GM12878 (cell line): ENCODE data around the gene GGT6. TPM values are rescaled to one million over a fixed set of nuclear protein-coding genes. Genes with fewer than 3 reads are reported as not detected.

Experiments used
- ATAC-seq: fragments of 200-7000 bp; cut with Tn5 transposase; 3 replicates; pipeline ENCODE4 v1.9.1; 2020; ENCODE audit warnings: mild to moderate bottlenecking, moderate library complexity
- BruUV-seq: library from RNA; stranded (reverse); fragments of 400-500 nt; replicated peaks from 2 replicates; lab custom pipeline; 2021; lab: Mats Ljungman, UMichigan
- CTCF ChIA-PET: fragments of 300-600 bp; sonication (Branson Sonifier 250); formaldehyde crosslinking; extraction: SDS; loops from one replicate; lab custom pipeline; 2021; ENCODE audit warnings: inconsistent platforms; lab: Yijun Ruan, JAX
- POLR2A ChIA-PET: fragments of 350-600 bp; formaldehyde crosslinking; extraction: SDS; loops from one replicate; lab custom pipeline; 2021; ENCODE audit warnings: inconsistent platforms; lab: Charles Lee
- RAD21 ChIA-PET: fragments of 300-600 bp; sonication (Branson Sonifier 250); formaldehyde crosslinking; loops from one replicate; lab custom pipeline; 2023; ENCODE audit warnings: antibody characterized with exemption; ENCODE audit not compliant: unreplicated experiment; lab: Charles Lee
- SMC1A ChIA-PET: fragments of 300-600 bp; sonication (Branson Sonifier 250); formaldehyde crosslinking; loops from one replicate; lab custom pipeline; 2023; ENCODE audit not compliant: unreplicated experiment, uncharacterized antibody; lab: Charles Lee
- DNase-seq: peaks from one replicate; pipeline ENCODE4 v3.0.0-alpha.2; 2011; ENCODE audit warnings: low read depth, low spot score
- FAIRE-seq: peaks from 3 replicates; lab custom pipeline; 2011; peaks lifted over from hg19 to GRCh38; lab: Jason Lieb, UNC
- H2AFZ ChIP-seq: 2 replicates; pipeline ENCODE4 v1.6.0; 2011; ENCODE audit warnings: low read depth, low read length, control low read depth; ENCODE audit not compliant: control insufficient read depth
- H3K27ac ChIP-seq: 2 replicates; pipeline ENCODE4 v1.5.1; 2011; ENCODE audit warnings: control low read depth; ENCODE audit not compliant: control insufficient read depth, insufficient read depth
- H3K27me3 ChIP-seq, 2 experiments: replicated peaks in 1 of 2; 2 replicates each; pipeline versions ENCODE4 v1.6.0 to v1.6.1; 2011; ENCODE audit warnings: low read length in 1 of 2; ENCODE audit not compliant: control insufficient read depth in 2 of 2, insufficient read depth in 2 of 2
- H3K36me3 ChIP-seq, 2 experiments: 2 replicates each; pipeline ENCODE4 v1.5.1; 2011; ENCODE audit warnings: low read length in 1 of 2; ENCODE audit not compliant: control insufficient read depth in 2 of 2, insufficient read depth in 2 of 2
- H3K4me1 ChIP-seq: 2 replicates; pipeline ENCODE4 v1.6.1; 2011; ENCODE audit warnings: mild to moderate bottlenecking, low read length, moderate library complexity, mixed read lengths; ENCODE audit not compliant: control insufficient read depth, insufficient read depth
- H3K4me2 ChIP-seq: 2 replicates; pipeline ENCODE4 v1.6.0; 2011; ENCODE audit warnings: control low read depth; ENCODE audit not compliant: control insufficient read depth, insufficient read depth
- H3K4me3 ChIP-seq: fragments of 200-600 bp; sonication (generic); 2 replicates; pipeline ENCODE4 v1.5.1; 2016
- H3K79me2 ChIP-seq: 2 replicates; pipeline ENCODE4 v1.6.0; 2011; ENCODE audit warnings: low read length; ENCODE audit not compliant: control insufficient read depth, insufficient read depth
- H3K9ac ChIP-seq: 2 replicates; pipeline ENCODE4 v1.8.0; 2011; ENCODE audit warnings: low read length, control low read depth, mixed read lengths; ENCODE audit not compliant: control insufficient read depth, insufficient read depth
- H3K9me3 ChIP-seq: replicated peaks from 3 replicates; pipeline ENCODE4 v1.5.1; 2011; ENCODE audit warnings: mild to moderate bottlenecking, low read length; ENCODE audit not compliant: control insufficient read depth, insufficient read depth
- H4K20me1 ChIP-seq: 2 replicates; pipeline ENCODE4 v1.6.0; 2011; ENCODE audit not compliant: control insufficient read depth, insufficient read depth
- ATF2 ChIP-seq: IDR thresholded peaks from 2 replicates; pipeline ENCODE4 v1.6.1; 2012; ENCODE audit warnings: low read length, inconsistent platforms
- CHD4 ChIP-seq: fragments of 200-600 bp; sonication (generic); IDR thresholded peaks from 2 replicates; pipeline ENCODE4 v1.6.1; 2016; ENCODE audit warnings: mild to moderate bottlenecking
- E4F1 ChIP-seq: fragments of 450-650 bp; IDR thresholded peaks from 2 replicates; pipeline ENCODE4 v1.6.1; 2018; ENCODE audit warnings: borderline replicate concordance, mild to moderate bottlenecking; ENCODE audit not compliant: partially characterized antibody
- ELK1 ChIP-seq: IDR thresholded peaks from 2 replicates; pipeline ENCODE4 v1.6.1; 2012; ENCODE audit warnings: low read depth, low read length, improper control_type of control experiment
- HSF1 ChIP-seq: fragments of 150-350 bp; IDR thresholded peaks from 2 replicates; pipeline ENCODE4 v1.6.1; 2014; ENCODE audit warnings: mild to moderate bottlenecking, low read depth, low read length
- NFIC ChIP-seq: IDR thresholded peaks from 2 replicates; pipeline ENCODE4 v1.6.1; 2012; ENCODE audit warnings: low read depth, mild to moderate bottlenecking, inconsistent platforms, low read length, moderate library complexity
- PBX3 ChIP-seq: IDR thresholded peaks from 2 replicates; pipeline ENCODE4 v1.6.1; 2011; ENCODE audit warnings: mild to moderate bottlenecking, low read depth, low read length, moderate library complexity; ENCODE audit not compliant: insufficient replicate concordance
- RUNX3 ChIP-seq: IDR thresholded peaks from 2 replicates; pipeline ENCODE4 v1.6.1; 2012; ENCODE audit warnings: low read length, inconsistent platforms
- SMAD1 ChIP-seq: fragments of 450-650 bp; IDR thresholded peaks from 2 replicates; pipeline ENCODE4 v1.6.1; 2018; ENCODE audit warnings: mild to moderate bottlenecking, low read depth; ENCODE audit not compliant: partially characterized antibody
- SUPT20H ChIP-seq: IDR thresholded peaks from 2 replicates; pipeline ENCODE4 v1.6.1; 2011; ENCODE audit warnings: low read depth, mild to moderate bottlenecking, low read length, moderate library complexity, borderline replicate concordance; ENCODE audit not compliant: control insufficient read depth
- ZBTB33 ChIP-seq: fragments of 450-650 bp; IDR thresholded peaks from 2 replicates; pipeline ENCODE4 v1.6.1; 2017; ENCODE audit warnings: mild to moderate bottlenecking
- ZSCAN29 ChIP-seq: fragments of 450-650 bp; IDR thresholded peaks from 2 replicates; pipeline ENCODE4 v1.6.1; 2017; ENCODE audit warnings: mild to moderate bottlenecking, moderate library complexity
- WGBS: methylation state at CpG from one replicate; pipeline ENCODE4 v1.1.6; 2016; ENCODE audit warnings: low lambda C conversion rate; ENCODE audit not compliant: insufficient replicate concordance, insufficient coverage; ENCODE audit errors: missing lambda C conversion rate; 5-methylcytosine and 5-hydroxymethylcytosine counted together
- in situ Hi-C: fragments of 300-500 bp; cut with MboI; formaldehyde crosslinking; loops from 9 replicates; pipeline ENCODE4 v1.14.3; 2018; ENCODE audit warnings: mixed read lengths
- intact Hi-C: fragments of 100-400 bp; cut with micrococcal nuclease; formaldehyde crosslinking; loops from one replicate; pipeline ENCODE4 v1.14.2; 2022; ENCODE audit not compliant: unreplicated experiment
- polyA plus RNA-seq, 11 experiments: library from polyadenylated mRNA; depleted of rRNA in 4 of 11; unstranded in 6 of 11; stranded (reverse) in 5 of 11; fragments of >200 nt; fragmentation: Nextera tagmentation in 4 of 11; fragmentation: Illumina TruSeq in 1 of 11; extraction: Ambion mirVana in 4 of 11; extraction: Trizol in 1 of 11; gene quantifications; 1 replicate in 1 of 11; 2 replicates in 10 of 11; pipeline versions ENCODE4 v1.2.1 to v1.2.3, GENCODE V29; 2011 to 2016; ENCODE audit warnings: inconsistent platforms in 2 of 11, missing spikeins in 2 of 11, low read depth in 1 of 11
- total RNA-seq, 4 experiments: library from RNA; depleted of rRNA in 3 of 4; stranded (reverse); fragments of >200 nt in 3 of 4; fragmentation: Illumina TruSeq in 1 of 4; extraction: Trizol in 1 of 4; gene quantifications; 2 replicates each; pipeline versions ENCODE4 v1.2.1 to v1.2.3, GENCODE V29; 2013 to 2021

The GGT6 gene
- total and polyA plus RNA-seq, 10 of the 15 experiments (the other 5 are each of a cell fraction or from before 2014, with no cell fraction given), result 0.01 to 0.26 (median 0.13) TPM; not detected in 5

- in situ Hi-C loops (no loop called here), intact Hi-C loops (no loop called here)
- RAD21 ChIA-PET, result no interaction called here
- no peak overlapping the region for H3K4me3 ChIP-seq
- H4K20me1 ChIP-seq, result no peaks in the 10 kb centered on the region
- DNase-seq, result no peak
- H3K27ac ChIP-seq, result no peak overlapping the region
- CTCF ChIA-PET, result interaction anchor here (0.6 to 1.5 kb wide), 2 partner anchors 40 to 56 kb away, joined by 3 read pairs; no protein-coding TSS in a partner anchor
- no peaks in the 10 kb centered on the region for H3K79me2 ChIP-seq
- H3K27me3 ChIP-seq, result no peaks in the 10 kb centered on the region
- H3K9ac ChIP-seq, result no peak overlapping the region
- POLR2A ChIA-PET, result interaction anchor here (1.2 kb wide), 1 partner anchor 8 kb away, joined by 4 read pairs; no protein-coding TSS in a partner anchor
- no peak overlapping the region for H3K4me2 ChIP-seq
- no peak for ATAC-seq
- H2AFZ ChIP-seq, result no peak overlapping the region
- H3K9me3 ChIP-seq, result no peaks in the 10 kb centered on the region
- FAIRE-seq, result no peak
- H3K36me3 ChIP-seq, result no peaks in the 10 kb centered on the region
- BruUV-seq, result no TSS peak
- SMC1A ChIA-PET, result no interaction called here
- H3K4me1 ChIP-seq, result peaks cover 6% of the 10 kb centered on the region; the same call in 1 of the 2 replicates
- 49% methylated on average over 11 of the region's 11 CpGs for WGBS
- no peak for TF ChIP-seq ZSCAN29
- TF ChIP-seq SUPT20H, result no peak
- TF ChIP-seq CHD4, result no peak
- no peak for TF ChIP-seq SMAD1
- no peak for TF ChIP-seq PBX3
- no peak for TF ChIP-seq E4F1
- no peak for TF ChIP-seq ELK1
- no peak for TF ChIP-seq NFIC
- no peak for TF ChIP-seq HSF1
- no peak for TF ChIP-seq RUNX3
- no peak for TF ChIP-seq ZBTB33
- TF ChIP-seq ATF2, result no peak
Observed at GRCh38 chr17:4510618-4510941, 49.8 kb downstream of the GGT6 start.
